DND-41 (cell line): Measurements from ENCODE around the gene ZNF518B.

ENCODE experiments used
- ATAC-seq: fragments of 200-7000 bp; cut with Tn5 transposase; 3 replicates; pipeline ENCODE4 v1.9.1; 2021; ENCODE audit warnings: low read depth; ENCODE audit not compliant: insufficient read depth
- DNase-seq: peaks from one replicate; pipeline ENCODE4 v3.0.0-alpha.2; 2020
- H2AFZ ChIP-seq: 2 replicates; pipeline ENCODE4 v1.6.0; 2012; ENCODE audit warnings: low read depth, low read length
- H3K27ac ChIP-seq: 2 replicates; pipeline ENCODE4 v1.5.1; 2012; ENCODE audit warnings: low read length, inconsistent platforms
- H3K27me3 ChIP-seq: fragments of 200-600 bp; sonication (generic); 2 replicates; pipeline ENCODE4 v1.6.0; 2012; ENCODE audit warnings: low read length, mild to moderate bottlenecking, inconsistent platforms; ENCODE audit not compliant: insufficient read depth, poor library complexity
- H3K36me3 ChIP-seq: 2 replicates; pipeline ENCODE4 v1.5.1; 2012; ENCODE audit warnings: low read length, inconsistent platforms; ENCODE audit not compliant: insufficient read depth
- H3K4me1 ChIP-seq: 2 replicates; pipeline ENCODE4 v1.5.1; 2012; ENCODE audit warnings: mild to moderate bottlenecking, low read length; ENCODE audit not compliant: insufficient read depth
- H3K4me2 ChIP-seq: 2 replicates; pipeline ENCODE4 v1.6.0; 2012; ENCODE audit warnings: mild to moderate bottlenecking, moderate library complexity, low read length, inconsistent platforms; ENCODE audit not compliant: insufficient read depth
- H3K4me3 ChIP-seq, 2 experiments: fragments of 200-600 bp in 1 of 2; shearing (Covaris generic) in 1 of 2; 2 replicates each; pipeline ENCODE4 v1.5.1; 2012 to 2016; ENCODE audit warnings: inconsistent platforms in 2 of 2, low read length in 2 of 2, mild to moderate bottlenecking in 2 of 2, low read depth in 1 of 2, moderate library complexity in 1 of 2
- H3K79me2 ChIP-seq: 2 replicates; pipeline ENCODE4 v1.6.0; 2012; ENCODE audit warnings: low read length, inconsistent platforms; ENCODE audit not compliant: insufficient read depth
- H3K9ac ChIP-seq: 2 replicates; pipeline ENCODE4 v1.6.0; 2012; ENCODE audit warnings: low read depth, mild to moderate bottlenecking, inconsistent platforms, low read length, moderate library complexity
- H3K9me3 ChIP-seq: 2 replicates; pipeline ENCODE4 v1.5.1; 2012; ENCODE audit warnings: low read length, moderate library complexity, mild to moderate bottlenecking, inconsistent platforms; ENCODE audit not compliant: insufficient read depth, severe bottlenecking
- H4K20me1 ChIP-seq: 2 replicates; pipeline ENCODE4 v1.6.0; 2012; ENCODE audit warnings: low read length; ENCODE audit not compliant: insufficient read depth
- EZH2 ChIP-seq: IDR thresholded peaks from 3 replicates; pipeline ENCODE4 v1.6.1; 2012; ENCODE audit warnings: borderline replicate concordance, low read depth, mild to moderate bottlenecking, moderate library complexity, low read length, inconsistent platforms; ENCODE audit not compliant: severe bottlenecking
- TF ChIP-seq, protein P1 (sequence below): IDR thresholded peaks from 2 replicates; pipeline ENCODE4 v1.5.1; 2012; ENCODE audit warnings: borderline replicate concordance, low read length, moderate library complexity, mild to moderate bottlenecking; ENCODE audit not compliant: poor library complexity, severe bottlenecking; ENCODE audit errors: extremely low read depth

Gene ZNF518B

DNA sequence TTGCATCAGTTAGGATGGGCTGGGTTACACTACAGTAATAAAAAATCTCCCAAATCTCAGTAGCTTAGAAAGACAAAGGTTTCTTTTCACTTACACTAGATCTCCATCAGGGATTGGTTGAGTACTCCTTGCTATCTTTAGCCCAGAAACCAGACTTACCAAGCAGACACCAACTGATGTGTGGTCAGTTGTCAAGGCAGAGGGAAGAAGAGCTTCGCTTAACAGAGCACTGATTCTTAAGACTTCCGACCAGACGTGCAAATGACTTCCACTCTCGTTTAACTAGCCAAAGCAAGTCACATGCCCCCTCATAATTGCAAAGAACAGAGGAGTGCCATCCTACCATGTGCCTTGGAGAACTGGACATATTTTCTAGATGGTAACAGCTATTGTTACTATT is 5.7 kb upstream of the ZNF518B start:
- Histone ChIP-seq H3K79me2 (no peaks in the 10 kb centered on the region), H2AFZ (no peak overlapping the region), H3K9ac (no peak overlapping the region), H4K20me1 (no peaks in the 10 kb centered on the region), H3K27ac (no peak overlapping the region), H3K36me3 (no peaks in the 10 kb centered on the region), H3K4me1 (no peaks in the 10 kb centered on the region), H3K4me3 (no peak overlapping the region), H3K27me3 (no peaks in the 10 kb centered on the region), H3K4me2 (no peak overlapping the region), H3K9me3 (no peaks in the 10 kb centered on the region)
- DNase-seq (no peak), ATAC-seq (no peak)
- TF ChIP-seq, protein P1, sequence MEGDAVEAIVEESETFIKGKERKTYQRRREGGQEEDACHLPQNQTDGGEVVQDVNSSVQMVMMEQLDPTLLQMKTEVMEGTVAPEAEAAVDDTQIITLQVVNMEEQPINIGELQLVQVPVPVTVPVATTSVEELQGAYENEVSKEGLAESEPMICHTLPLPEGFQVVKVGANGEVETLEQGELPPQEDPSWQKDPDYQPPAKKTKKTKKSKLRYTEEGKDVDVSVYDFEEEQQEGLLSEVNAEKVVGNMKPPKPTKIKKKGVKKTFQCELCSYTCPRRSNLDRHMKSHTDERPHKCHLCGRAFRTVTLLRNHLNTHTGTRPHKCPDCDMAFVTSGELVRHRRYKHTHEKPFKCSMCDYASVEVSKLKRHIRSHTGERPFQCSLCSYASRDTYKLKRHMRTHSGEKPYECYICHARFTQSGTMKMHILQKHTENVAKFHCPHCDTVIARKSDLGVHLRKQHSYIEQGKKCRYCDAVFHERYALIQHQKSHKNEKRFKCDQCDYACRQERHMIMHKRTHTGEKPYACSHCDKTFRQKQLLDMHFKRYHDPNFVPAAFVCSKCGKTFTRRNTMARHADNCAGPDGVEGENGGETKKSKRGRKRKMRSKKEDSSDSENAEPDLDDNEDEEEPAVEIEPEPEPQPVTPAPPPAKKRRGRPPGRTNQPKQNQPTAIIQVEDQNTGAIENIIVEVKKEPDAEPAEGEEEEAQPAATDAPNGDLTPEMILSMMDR: no peak
- TF ChIP-seq EZH2: no peak

DNA sequence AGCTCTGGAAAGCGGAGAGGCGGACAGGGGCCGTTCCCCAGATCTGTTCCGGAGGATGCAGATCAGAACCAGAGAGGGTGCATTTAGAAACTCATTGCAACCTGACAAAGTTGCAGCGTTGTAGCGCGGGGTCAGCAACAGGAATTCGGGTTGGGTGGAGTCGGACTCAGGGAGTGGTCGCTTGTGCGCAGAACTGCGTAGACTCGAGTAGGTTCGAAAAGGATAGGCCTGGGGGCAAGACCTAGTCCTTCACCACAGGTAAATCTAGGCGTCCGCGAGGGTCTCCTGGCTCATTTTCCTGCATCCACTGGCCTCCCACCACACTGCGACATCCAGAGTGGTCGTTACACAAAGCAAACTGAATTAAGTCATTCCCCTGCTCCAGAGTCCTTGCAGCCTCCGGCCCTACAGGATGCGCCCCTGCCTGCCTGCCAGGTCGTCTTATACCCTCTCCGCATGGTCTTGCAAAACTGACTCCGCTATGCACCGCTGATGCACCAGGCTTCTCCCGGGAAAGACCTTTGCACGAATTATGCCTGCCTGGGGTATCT is 4.7 kb upstream of the ZNF518B start:
- Histone ChIP-seq H4K20me1 (no peaks in the 10 kb centered on the region), H3K79me2 (no peaks in the 10 kb centered on the region), H3K9me3 (no peaks in the 10 kb centered on the region), H3K36me3 (no peaks in the 10 kb centered on the region), H3K27ac (no peak overlapping the region), H3K4me1 (no peaks in the 10 kb centered on the region), H3K9ac (no peak overlapping the region), H3K27me3 (no peaks in the 10 kb centered on the region), H2AFZ (no peak overlapping the region), H3K4me2 (no peak overlapping the region), H3K4me3 (no peak overlapping the region)
- ATAC-seq (no peak), DNase-seq (no peak)
- TF ChIP-seq, protein P1: no peak
- TF ChIP-seq EZH2: no peak

DNA sequence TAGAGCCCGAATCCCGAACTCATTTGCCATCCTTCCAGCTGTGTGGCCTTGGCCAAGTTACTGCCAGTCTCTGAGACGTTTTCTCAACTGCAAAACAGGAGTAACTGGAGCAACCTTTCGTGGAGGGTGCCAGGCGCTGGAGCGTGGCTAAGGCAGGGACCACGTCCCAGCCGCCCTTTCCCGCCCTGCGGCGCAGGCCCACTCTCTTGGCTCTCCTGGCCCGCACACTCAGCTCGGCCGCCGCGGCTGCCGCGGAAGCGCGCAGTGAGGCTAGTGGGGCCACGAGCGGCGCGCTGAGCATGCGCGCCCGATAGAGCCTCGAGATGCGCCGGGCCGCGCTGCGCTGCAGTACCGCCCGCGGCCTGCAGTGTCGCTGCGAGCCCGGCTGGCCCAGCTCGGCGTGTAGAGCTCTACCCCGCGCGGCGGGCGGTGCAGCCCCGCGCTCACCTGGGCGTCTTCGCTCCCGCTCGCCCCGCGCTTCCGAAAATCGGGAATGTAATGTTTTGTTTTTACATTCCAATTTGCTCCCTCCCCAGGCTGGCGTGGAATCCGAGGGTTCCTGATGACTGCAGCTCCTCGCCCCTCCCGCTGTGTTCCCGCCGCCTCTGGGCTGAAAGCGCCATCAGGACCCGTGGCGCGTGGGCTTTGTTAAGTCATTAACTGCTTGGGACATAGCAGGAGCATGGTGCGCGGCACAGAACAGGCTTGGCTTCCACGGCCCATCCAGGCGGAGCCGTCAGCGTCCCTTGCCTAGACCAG is 4.0 kb upstream of the ZNF518B start:
- Histone ChIP-seq H4K20me1 (no peaks in the 10 kb centered on the region), H3K27me3 (no peaks in the 10 kb centered on the region), H3K9ac (no peak overlapping the region), H3K79me2 (no peaks in the 10 kb centered on the region), H3K36me3 (no peaks in the 10 kb centered on the region), H3K4me3 (no peak overlapping the region), H3K27ac (no peak overlapping the region), H2AFZ (no peak overlapping the region), H3K9me3 (no peaks in the 10 kb centered on the region), H3K4me2 (no peak overlapping the region), H3K4me1 (no peaks in the 10 kb centered on the region)
- no peak for DNase-seq
- ATAC-seq: no peak
- TF ChIP-seq, protein P1: peak; percentile 5
- no peak for TF ChIP-seq EZH2
